Pancreas (tissue), 10 donors: ENCODE results near the gene ATIC. TPM values are rescaled to one million over a fixed set of nuclear protein-coding genes. Genes with fewer than 3 reads are reported as not detected.

Source experiments
- ATAC-seq, 4 donors: fragments of 200-7000 bp; cut with Tn5 transposase; one replicate each; pipeline versions ENCODE4 v1.8.0 to v1.9.1; 2020; ENCODE audit warnings: mild to moderate bottlenecking in 4 of 4, moderate library complexity in 4 of 4
- DNase-seq, 6 donors: peaks; one replicate each; pipeline ENCODE4 v3.0.0-alpha.2; 2020
- FAIRE-seq: peaks from 2 replicates; lab custom pipeline; 2012; peaks lifted over from hg19 to GRCh38; lab: Jason Lieb, UNC
- H3K27ac ChIP-seq, 4 donors: fragments of 200-600 bp; sonication (generic); 1 replicate in 3 of 4; 2 replicates in 1 of 4; pipeline versions ENCODE4 v1.5.0 to v1.8.0; 2020
- H3K27me3 ChIP-seq, 4 donors: fragments of 200-600 bp; one replicate each; pipeline ENCODE4 v1.8.0; 2021
- H3K36me3 ChIP-seq, 3 donors: fragments of 200-600 bp; sonication (generic) in 1 of 3; one replicate each; pipeline versions ENCODE4 v1.5.0 to v1.8.0; 2020 to 2021
- H3K4me1 ChIP-seq, 3 donors: fragments of 200-600 bp; one replicate each; pipeline ENCODE4 v1.8.0; 2021
- H3K4me3 ChIP-seq, 4 donors: fragments of 200-600 bp; sonication (generic) in 2 of 4; one replicate each; pipeline versions ENCODE4 v1.5.0 to v1.8.0; 2020 to 2021
- H3K9me3 ChIP-seq, 4 donors: fragments of 200-600 bp; one replicate each; pipeline ENCODE4 v1.8.0; 2021
- CTCF ChIP-seq, 4 donors: fragments of 200-600 bp; sonication (generic) in 3 of 4; IDR thresholded peaks; one replicate each; pipeline versions ENCODE4 v1.5.0 to v1.8.0; 2021; ENCODE audit warnings: antibody characterized with exemption in 4 of 4
- WGBS, 2 donors: extraction: QIAGEN DNeasy Blood & Tissue Kit; methylation state at CpG; one replicate each; pipeline ENCODE4 v1.1.7; 2013; 5-methylcytosine and 5-hydroxymethylcytosine counted together
- intact Hi-C, 3 donors: fragments of 100-400 bp; cut with DNase I; formaldehyde crosslinking; loops; one replicate each; pipeline versions ENCODE4 v1.11.1 to v1.14.2; 2022
- polyA plus RNA-seq, 2 donors: library from polyadenylated mRNA; stranded (reverse); fragments of 200-250 nt; gene quantifications; one replicate each; pipeline ENCODE4 v1.2.3, GENCODE V29; 2013
- total RNA-seq, 6 donors: library from RNA; stranded (reverse); fragmentation: NEBNext Ultra II Directional in 4 of 6; extraction: Animal tissue kit (Norgen Biotek cat#: 25700) in 4 of 6; gene quantifications; one replicate each; pipeline versions ENCODE4 v1.2.1 to v1.2.4, GENCODE V29; 2021 to 2023
- donor health status: healthy with polysubstance abuse.
- donor health status: DM: no; HTN: no; CAD: no; lungs with moderate emphysema.
- donor health status: DM: no; HTN: no; CAD: no.
- donor health status: control.
- donor health status: control.
- donor health status: Bipolar disorder and iron deficiency.
- donor health status: DM: yes; HTN: yes; CAD: no.
- donor health status: DM: no; HTN: no; CAD: no.
- donor health status: DM: no; HTN: no; CAD: no.
- donor health status: DM: yes; HTN: yes; CAD: no.

The ATIC gene
- total RNA-seq = 10 to 100 TPM; 38.6 to 53.7 (median 45.6) TPM
- polyA plus RNA-seq = 10 to 100 TPM; 43.9 to 73.2 TPM

- ATAC-seq = peak; percentile 98 to 99 (median 99)
- H3K36me3 ChIP-seq = no peaks in the 10 kb centered on the region
- intact Hi-C loops = no loop called here
- H3K27me3 ChIP-seq = no peaks in the 10 kb centered on the region
- 0 to 1% methylated on average over 53 to 64 of the region's 64 CpGs for WGBS, 2 donors
- FAIRE-seq = no peak
- peak; percentile 90 to 96 (median 94) for DNase-seq
- H3K4me3 ChIP-seq = peak within 1 kb of the TSS; percentile 76 to 91 (median 78)
- H3K27ac ChIP-seq = peak within 1 kb of the TSS; percentile 64 to 82 (median 69)
- TF ChIP-seq CTCF (IDR thresholded peaks at IDR 0.05) = no peak
- H3K4me1 ChIP-seq = peaks cover 0 to 13% (median 0%) of the 10 kb centered on the region in 3 donors
- H3K9me3 ChIP-seq = no peaks in the 10 kb centered on the region
Observed at GRCh38 chr2:215311625-215312396, at the start of gene ATIC. TSS of gene ATIC (plus strand) at chr2:215312059. CDS start at chr2:215312143, 84 bp downstream.

- no peak for ATAC-seq
- DNase-seq = no peak
- intact Hi-C loops = no loop called here
- no peak for TF ChIP-seq CTCF (IDR thresholded peaks at IDR 0.05)
- WGBS, 2 donors = 89 to 96% methylated on average over 1 of the region's 1 CpG
- H3K4me3 ChIP-seq = no peak overlapping the region
- no peaks in the 10 kb centered on the region for H3K4me1 ChIP-seq
- H3K27me3 ChIP-seq = no peaks in the 10 kb centered on the region
- no peaks in the 10 kb centered on the region for H3K9me3 ChIP-seq
- no peak overlapping the region for H3K27ac ChIP-seq
- no peak for FAIRE-seq
- H3K36me3 ChIP-seq = no peaks in the 10 kb centered on the region
Observed at GRCh38 chr2:215262303-215262702, 49.6 kb upstream of the ATIC start.

- no peak for TF ChIP-seq CTCF (IDR thresholded peaks at IDR 0.05)
- WGBS, 2 donors = 57 to 66% methylated on average over 4 of the region's 4 CpGs
Observed at GRCh38 chr2:215262741-215263362, 49.0 kb upstream of the ATIC start.

GRCh38 chr2:215264374-215264773 lies 47.5 kb upstream of the ATIC start:
- ATAC-seq (no peak), DNase-seq (no peak), FAIRE-seq (no peak)
- intact Hi-C loops = no loop called here
- Histone ChIP-seq H3K27ac (no peak overlapping the region), H3K27me3 (no peaks in the 10 kb centered on the region), H3K4me3 (no peak overlapping the region), H3K9me3 (no peaks in the 10 kb centered on the region), H3K36me3 (no peaks in the 10 kb centered on the region), H3K4me1 (no peaks in the 10 kb centered on the region)
- 75 to 85% methylated on average over 4 of the region's 4 CpGs for WGBS, 2 donors
- TF ChIP-seq CTCF (IDR thresholded peaks at IDR 0.05) = no peak

More at GRCh38 chr2:215262741-215263362, 49.0 kb upstream of the ATIC start:
- FAIRE-seq (no peak), ATAC-seq (no peak), DNase-seq (no peak)
- Histone ChIP-seq H3K4me3 (no peak overlapping the region), H3K4me1 (no peaks in the 10 kb centered on the region), H3K27ac (no peak overlapping the region), H3K9me3 (no peaks in the 10 kb centered on the region), H3K27me3 (no peaks in the 10 kb centered on the region), H3K36me3 (no peaks in the 10 kb centered on the region)
- intact Hi-C loops = no loop called here
